Activated T-cell treated with anti-CD3 and anti-CD28 coated beads, Interleukin-2, amount 50 U/mL, for 48 hours (primary cell): ENCODE data around the gene MYOG.

Source experiments
- DNase-seq, 2 experiments: peaks; one replicate each; pipeline ENCODE4 v3.0.0-alpha.2; 2020

The MYOG gene

DNA sequence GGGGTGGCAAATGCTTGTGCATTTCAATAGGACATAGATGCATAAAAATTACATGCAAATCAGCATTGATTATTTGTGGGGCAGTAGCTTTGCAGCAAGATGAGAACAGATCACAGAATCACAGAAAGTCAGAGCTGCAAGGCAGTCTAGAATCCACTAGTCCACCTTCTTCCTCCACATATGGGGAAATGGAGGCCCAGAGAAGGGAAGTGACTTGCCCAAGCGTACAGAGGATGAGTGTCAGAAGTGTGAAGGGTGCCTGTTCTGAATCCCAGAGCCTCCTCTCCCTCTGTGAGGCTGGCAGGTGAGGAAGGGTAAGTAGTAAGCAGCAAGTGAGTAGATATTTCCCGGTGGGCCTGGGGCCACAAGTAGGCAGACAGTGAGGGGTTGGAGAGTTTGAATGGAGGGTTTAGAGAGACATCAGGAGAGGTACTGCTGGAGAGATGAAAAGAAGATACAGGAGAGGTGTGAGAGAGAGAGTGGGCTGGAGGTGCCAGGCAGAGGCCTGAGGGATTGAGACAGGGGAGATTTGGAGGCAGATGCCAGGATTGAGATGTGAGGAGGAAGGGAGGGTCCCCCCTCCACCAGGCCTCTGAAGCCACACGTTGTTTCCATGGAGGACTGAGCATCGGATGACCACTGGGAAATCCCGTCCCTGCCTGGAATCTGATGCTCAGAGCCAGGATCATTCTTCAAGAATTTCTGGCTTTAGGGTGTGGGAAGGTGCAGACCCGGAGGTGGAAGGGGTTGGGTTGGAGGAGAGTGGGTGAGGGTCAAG is 4.8 kb upstream of the MYOG start:
- no peak for DNase-seq

DNA sequence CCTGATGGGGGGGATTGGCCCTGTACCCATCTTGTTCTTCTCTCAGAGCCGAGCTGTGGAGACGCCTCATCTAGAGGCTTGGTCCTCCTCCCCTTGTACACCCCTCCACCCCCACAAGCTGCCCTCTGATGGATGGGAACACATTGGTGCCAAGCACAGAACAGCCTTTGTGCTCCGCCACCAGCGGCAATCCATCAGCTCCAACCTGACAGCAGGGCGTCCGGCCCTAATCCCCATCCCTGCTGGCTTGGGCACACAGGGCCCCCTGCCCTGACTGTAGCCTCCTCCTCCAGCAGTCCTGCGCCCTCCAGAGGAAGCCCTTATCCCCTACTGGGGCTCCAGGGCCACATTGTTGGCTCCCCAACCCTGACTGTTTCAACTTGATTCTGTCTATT is 3.8 kb upstream of the MYOG start:
- no peak for DNase-seq

DNA sequence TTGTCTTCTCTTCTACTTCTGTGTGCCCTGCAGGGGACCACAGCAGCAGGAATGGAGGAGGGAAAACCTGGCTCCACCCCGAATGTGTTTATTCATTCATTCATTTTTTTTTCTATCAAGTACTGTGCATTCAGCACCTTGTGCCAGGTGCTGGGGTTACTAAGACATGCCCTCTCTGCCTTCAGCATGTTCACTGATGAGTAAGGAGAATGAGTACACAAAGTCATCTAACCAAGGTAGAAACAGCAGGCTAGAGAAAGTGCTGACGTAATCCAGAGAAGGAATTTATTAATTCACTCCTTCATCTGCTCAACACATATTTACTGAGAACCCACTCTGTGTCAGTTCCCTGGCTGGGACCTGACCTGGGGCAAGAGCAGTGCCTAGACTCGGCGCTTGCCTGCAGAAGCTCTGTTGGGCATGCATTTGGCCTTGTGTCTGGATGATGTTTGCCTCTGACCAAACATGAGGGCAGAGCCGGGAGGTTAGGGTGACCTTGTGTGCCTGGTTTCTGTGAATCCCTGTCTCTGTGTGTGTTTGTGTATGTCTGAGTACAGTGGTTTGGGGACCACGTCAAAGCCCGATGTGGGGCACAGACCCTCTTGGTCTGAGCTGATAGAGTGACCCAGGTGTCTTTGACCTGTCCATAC is 3.3 kb upstream of the MYOG start:
- no peak for DNase-seq

DNA sequence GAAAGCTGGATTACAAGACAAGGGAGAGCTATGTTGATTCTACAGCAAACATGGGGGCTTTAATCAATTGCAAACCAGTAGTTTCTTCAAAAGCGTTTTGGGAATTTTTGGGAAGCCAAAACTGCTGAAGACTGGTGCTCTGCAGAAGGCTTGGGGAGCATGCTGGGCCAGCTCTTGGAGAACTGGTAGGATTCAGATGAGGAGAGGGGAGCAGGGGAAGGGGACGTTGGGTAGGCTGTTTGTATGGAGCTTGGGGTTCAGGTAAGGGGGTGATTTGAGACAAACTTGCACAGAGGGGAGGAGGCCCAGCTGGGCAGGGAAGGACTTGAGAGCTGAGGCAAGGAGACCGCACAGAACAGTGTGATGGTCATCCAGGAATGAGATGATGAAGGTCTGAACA is 2.6 kb upstream of the MYOG start:
- DNase-seq, result no peak

DNA sequence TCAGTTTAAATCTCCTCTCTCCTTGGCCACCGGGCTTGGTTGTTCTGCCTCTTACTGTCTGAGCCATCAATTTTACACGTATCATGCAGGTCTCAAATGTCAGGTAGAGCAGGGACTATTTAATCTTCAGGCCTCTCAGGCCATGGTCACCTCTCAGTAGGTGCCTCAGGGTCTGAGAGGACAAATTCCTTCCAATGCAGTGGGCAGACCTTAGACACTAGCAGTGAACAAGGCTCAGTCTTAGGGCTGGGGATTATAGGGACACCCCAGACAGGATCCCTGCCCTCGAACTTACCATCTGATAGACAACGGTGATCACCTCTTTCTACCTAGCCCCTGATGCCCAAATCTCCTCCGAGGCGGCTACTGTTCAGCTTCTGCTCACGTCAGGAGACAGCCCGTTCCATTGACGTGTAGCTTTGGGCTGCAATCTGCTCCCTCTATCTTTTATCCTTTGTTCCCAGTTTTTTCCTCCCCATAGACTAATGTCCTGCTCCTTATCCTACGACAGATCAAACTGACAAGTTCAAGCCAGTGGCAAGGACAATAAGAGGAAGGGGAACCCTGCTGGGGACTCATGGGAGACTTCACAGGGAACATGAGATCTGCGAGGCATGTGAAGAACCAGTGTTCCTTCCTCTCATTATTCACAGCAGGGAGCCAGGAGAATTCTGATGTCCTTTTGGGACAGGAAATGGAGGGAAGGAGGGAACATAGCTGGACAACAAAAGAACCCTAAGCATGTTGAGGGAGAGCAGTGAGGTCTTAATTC is 1.4 kb upstream of the MYOG start:
- DNase-seq, result no peak

DNA sequence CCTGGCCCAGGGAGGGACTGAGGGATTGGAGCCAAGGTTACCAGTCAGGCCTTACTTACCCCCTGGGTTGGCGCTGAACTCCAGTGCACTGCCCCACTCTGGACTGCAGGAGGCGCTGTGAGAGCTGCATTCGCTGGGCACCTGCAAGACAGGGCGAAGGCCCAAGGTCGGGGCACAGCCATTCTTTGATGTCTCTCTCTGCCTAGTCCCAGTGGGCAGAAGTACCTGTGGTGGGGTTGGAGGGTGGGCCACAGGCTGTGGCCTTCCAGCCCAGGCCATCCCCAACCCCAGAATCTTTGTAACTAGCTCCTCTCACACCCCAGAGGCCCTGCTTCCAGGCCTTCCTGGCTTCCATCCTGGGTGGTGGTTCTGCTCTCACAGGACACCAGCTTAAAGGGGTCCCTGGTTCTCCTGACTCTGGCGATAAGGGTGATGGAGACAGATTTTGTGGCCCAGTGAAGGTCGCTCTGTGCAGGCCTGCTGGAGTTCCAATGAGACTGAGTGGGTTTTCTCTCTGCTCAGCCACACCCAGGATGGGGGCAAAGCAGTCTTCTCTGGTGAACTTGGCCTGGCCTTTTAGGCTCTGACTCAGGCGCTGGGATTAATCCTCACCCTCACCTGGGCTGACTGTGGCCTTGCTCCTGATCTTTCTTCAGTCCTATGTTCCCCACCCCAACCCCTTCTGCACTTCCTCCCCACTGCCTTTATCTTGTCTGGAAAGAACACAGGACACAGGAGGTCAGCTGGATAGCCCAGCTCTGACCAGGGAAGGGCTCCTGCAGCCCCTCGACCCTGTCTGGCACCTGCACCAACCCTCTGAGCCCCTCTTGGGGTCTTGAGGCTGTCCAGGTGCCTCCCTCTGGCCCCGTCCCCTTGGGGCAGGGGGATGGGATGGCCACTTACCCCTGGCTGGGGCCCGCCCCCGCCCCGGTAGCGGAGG is 954 bp downstream of the MYOG start:
- DNase-seq, result peak; percentile 71 to 73

DNA sequence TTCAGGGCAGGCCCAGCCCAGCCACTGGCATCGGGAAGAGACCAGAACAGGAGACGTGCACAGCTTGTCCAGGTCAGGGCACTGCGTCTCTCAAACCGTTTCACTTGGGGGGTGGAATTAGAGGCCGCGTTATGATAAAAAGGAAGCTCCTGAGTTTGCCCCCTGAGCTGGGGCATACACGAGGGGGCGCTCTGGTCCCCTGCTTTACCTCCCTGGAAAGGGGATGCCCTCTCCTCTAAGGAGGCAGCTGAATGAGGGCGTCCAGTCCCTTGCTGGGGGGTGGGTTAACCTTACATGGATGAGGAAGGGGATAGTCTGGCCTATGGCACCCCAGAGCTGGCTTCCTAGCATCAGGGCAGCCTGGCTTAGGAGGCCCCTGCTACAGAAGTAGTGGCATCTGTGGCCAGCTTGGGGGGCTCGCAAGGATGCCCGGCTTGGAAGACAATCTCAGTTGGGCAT is 2.3 kb downstream of the MYOG start:
- DNase-seq, result no peak

DNA sequence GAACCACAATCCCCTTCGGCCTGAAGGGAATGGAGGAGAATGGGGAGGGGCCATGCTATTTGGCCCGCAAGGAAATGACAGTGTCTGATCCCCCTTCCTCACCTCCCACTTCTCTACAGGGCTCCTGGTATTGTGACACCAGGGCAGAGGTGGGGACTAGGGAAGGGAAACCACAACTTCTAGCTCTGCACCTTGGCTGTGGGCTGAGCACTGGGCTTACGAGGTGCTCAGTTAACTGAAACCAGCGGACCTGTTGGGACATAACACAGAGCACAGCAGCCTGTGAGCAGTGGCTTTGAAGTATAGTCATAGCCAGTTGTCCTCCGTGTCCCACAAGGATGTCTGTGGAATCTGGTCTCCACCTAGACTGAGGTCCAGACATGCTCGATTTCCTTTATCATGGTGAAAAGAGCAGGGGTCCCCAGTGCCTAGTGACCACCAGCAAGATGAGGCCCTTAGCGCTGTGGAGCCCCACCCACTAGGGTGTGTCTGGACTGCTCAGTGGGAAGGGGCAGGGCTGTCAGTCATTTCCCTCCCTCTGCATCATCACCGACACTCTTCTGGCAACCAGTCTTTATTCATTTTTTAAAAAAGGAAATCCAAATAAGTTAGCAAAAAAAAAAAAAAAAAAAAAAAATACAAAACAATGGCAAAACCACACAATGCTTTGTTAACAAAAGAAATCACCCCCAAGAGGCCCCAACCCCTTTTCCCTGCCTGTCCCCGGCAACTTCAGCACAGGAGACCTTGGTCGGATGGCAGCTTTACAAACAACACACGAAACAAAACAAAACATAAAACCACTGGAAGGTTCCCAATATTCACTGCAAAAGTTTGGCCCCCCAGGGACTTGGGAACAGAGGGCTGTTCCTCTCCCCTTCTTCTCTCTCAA is 3.0 kb downstream of the MYOG start:
- peak in 1 of 2 experiments; percentile 11 for DNase-seq

DNA sequence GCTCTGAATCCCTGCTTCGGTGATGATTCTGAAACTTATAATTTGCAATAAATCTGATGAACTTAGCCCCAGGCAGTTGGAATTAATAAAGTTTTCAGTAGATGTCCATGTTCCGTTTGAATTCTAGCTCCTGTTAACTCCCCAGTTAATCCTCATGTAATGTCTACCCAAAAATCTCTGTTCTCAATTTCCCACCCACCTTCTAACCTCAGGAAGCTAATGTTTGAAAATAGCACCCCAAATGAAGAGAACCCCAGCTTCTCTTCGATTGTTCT is 3.6 kb downstream of the MYOG start:
- DNase-seq, result no peak

DNA sequence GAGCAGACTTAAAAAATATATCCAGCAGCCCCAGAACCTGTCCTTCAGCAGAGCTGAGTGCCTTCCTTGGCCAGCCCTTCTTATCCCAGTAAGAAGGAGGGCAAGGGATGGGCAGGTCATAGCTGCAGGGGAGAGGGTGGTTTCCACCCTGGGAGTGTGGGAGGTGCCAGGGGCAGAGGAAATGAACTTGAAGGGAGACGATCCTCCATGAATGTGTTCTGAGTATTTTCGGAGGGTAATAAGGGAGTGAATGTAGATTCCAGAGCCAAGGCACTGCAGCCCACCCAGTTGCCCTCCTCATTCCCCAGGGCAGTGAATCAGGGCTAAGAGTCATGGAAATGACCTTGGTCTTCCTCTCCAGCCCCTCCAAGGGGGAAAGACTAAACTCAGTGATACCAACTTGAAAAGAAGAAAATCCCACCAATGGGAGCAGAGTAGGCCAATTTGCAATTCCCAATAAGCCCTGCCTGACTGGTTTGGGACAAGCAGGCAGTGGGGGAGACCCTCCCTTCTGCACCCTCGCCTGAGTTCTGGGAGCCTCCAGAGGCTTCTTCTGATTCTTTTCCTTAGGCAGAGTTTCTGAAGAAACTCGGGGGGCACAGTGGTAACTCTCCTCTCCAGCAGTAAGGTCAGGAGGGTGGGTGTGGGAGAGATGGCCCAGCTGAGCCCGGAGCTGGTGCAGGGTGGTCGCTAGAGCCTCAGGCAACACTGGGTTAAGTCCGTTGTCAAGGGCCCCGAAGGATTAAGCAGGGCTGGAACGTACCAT is 4.2 kb downstream of the MYOG start:
- DNase-seq, result no peak

DNA sequence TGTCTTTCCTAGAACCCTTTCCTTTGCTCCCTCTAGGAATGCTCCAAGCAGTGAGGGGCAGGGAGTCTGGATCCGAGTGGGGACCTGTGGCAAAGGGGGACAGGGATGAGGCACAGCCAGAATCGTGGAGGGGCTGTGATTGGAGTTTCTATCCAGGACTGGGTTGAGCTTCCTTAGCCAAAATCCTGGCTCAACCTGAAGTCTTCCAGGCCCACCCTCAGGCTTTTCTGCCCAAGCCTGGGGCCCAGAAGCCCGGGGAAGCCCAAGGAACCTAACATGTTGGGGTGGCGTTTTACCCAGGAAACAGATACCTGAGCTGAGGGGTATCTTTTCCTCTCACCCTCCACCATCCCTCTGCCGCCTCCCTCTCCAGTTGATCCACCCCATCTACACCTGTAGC is 5.4 kb downstream of the MYOG start:
- DNase-seq, result no peak

DNA sequence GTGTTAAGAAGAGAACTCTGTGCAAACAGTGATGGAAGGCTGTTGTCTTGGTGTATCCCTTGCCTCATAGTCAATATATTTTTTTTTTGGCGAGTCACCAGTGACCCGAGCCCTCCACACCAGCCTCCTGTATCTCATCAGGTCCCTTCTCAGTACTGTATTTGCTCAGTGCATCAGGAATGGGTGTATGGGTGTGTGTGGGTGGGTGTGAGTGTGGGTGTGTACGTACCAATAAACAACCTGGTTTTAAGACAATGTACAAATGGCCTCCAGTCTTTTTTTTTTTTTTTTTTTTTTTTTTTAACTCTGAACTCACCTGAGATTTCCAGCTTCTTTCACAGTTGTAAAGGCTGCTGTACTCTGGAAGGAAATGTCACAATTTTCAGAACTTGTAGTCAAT is 7.3 kb downstream of the MYOG start:
- DNase-seq, result no peak

DNA sequence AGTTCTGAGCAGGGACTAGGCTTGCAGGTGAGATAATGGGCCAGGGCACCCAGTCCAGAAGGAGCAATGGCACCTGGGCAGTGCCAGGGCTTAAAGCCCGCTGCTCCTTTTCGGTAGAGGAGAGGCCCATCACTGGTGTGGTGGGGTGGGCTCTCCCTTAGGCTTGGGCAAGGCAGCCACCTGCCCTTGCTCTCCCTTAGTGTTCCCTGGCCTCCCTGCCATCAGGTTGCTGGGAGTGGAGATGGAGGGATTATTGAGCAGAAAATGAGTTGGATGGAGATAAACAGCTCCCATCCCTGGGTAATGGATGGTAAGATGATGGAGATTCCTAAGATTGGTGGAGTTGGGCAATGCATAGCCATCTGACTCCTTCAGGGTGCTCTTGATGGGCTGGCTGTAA is 7.9 kb downstream of the MYOG start:
- DNase-seq, result no peak

DNA sequence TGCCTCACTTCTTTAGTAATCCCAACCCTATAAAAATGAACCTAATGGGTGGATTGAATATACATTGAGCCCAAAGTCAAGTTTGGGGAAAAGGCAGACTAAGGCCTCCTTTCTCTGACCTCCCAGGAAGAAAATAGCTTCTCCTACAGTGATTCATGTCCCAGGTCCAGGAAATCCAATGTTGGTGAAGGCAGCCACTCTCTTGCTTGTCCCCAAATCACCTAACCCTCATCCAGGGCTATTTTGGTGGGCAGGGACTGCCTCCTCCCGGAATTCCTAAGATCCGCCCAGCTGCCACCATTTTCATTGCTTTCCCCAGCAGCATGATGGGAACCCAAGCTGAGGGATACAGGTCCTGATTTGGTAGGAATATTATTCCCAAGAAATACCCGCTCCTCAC is 8.4 kb downstream of the MYOG start:
- no peak for DNase-seq

DNA sequence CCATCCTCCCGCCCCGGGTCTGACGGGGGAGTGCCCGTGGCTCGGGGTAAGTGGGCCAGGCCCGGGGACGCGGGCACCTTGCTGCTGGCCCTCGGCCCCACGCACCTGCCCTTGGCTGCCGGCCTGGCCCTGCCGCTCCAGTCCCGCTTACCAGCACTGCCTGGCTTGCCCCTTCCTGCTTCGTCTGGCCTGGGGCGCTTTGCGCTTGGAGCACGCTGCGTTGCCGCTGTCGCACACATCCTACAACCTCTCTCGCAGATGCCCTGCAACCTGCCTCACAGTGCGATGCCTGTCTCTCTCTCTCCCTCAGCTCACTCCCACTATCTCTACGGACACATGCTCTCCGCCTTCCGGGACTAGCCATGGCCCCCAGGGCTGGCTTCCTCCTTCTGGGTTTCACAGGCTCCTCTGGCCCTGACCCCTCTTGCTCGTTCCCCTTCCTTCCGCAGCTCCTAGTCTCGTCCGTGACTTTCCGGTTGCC is 9.7 kb downstream of the MYOG start:
- no peak for DNase-seq

DNA sequence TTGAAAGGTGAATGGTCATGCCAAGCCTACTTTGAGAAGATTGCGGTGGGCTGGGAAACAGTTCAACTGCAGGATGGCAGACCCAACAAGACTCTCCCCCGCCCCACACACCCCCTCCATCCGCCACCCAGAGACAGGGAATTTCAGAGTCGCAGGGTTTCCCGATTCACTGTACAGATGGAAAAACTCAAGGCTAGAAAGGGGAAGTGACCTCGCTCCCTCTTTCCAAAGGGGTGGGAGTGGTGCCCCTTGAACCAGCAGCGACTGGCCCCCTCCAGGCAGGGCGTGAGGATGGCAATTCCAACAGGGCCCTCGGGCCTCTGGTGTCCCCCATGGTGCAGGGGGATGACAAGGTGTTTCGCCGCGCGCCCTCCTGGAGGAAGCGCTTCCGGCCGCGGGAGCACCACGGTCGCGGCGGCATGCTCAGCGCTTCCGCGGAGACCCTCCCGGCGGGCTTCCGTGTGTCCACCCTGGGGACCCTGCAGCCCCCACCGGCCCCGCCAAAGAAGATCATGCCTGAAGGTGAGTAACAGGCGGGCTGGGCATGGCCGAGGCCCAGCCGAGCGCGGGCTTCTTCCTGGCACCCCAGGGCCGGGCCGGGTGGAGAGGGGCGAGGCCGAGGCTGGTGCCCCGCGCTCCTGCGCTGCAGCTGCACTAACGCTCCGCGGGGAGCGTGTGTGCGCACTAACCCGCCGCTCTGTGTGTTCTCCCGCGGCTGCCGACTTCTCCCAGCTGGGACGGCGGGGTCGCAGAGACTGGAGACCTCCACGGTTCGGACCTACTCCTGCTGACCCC is 10.4 kb downstream of the MYOG start:
- DNase-seq, result peak in 1 of 2 experiments; percentile 33

DNA sequence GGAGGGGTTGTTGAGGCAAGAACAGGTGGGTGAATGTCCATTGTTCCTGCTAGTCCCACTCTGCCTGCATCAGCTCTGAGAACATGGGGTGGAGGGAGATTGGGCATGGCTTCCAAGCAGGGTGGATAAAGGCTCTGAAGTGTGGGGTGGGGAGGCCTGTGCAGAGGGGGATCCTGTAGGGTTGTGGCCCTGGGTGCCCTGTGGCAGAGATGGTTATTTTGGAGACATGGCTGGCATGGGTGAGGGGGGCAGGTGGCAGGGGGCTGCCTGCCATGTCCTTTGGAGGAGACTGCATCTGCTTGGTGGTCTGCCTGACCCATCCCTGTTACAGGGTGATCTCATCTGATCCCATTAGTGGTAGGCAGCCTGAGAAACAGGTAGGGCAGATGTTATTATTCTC is 11.2 kb downstream of the MYOG start:
- DNase-seq, result no peak

DNA sequence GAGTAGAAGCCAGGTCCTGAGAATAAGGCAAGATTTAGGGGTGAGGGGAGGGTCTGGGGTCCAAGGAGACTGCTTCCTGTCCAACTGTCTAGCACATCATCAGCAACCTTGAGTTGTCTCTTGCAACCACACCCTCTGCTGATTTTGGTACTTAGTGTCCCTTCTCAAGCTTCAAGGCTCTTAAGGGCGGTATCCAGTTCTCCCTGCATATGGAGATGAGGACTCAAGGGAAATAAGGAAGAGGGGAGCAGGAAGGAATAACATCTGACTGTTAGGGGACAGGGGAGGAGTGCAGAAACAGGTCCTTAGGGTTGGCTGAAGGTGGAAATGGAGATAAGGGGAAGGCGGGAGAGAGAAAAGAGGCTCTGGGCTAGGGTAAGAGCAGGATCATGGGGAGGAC is 12.3 kb downstream of the MYOG start:
- DNase-seq, result no peak

DNA sequence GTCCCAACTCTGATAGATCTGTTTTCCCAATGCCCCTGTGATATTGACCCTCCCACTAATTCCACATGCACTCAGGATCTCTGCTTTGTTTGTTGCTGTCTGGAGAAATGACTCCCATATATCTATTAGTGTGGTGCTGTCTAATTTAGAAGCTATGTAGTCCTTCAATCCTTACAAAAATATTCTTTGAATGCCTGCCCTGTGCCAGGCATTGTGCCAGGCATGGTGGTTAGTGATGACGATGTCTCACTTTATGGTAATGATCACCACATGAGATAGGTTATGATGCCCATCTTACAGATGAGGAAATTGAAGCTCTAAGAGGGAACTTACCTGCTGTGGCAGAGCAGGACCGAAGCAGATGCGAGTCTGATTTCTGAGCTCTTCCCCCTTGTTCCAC is 12.9 kb downstream of the MYOG start:
- DNase-seq, result no peak

DNA sequence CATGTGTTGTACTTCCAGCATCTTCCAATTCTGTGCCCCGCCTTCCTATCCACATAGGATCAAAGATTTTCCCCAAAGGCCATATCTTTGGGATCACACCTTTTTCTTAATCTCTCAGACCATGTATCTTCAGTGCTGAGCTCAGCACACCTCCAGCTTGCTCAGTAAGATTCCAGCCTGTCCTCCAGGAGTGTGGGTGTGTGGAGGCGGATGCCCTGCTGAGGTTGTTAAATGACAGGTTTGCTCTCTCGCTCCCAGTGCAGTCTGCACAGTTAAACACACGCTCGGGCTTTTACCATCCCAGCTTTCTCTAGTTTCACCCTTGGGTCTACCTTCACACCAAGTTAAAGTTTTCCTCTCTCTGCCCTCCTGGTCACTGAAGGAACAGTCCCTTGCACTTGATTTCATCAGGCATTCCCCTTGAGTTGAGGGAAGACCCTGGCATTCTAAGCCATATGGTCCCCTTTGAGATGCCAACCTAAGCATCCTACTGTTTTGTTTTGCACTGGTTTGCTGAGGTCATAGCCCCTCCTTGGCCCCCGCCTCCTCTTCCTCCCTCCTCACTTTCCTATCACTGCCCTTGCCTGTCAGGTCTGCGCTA is 13.7 kb downstream of the MYOG start:
- DNase-seq, result no peak
